Renal cortex interstitium (tissue), 11 donors: ENCODE measurements around the gene TPRKB. TPM values are rescaled to one million over a fixed set of nuclear protein-coding genes. Genes with fewer than 3 reads are reported as not detected.
"Not testable (repeated sequence)": the region's sequence is repeated elsewhere in the genome, so short reads cannot be mapped to it uniquely, and the experiment has no call there.

ENCODE experiments used
- DNase-seq, 11 donors: peaks; one replicate each; pipeline ENCODE4 v3.0.0-alpha.2; 2013; ENCODE audit warnings: low read depth in 9 of 11, low spot score in 4 of 11; ENCODE audit errors: extremely low read depth in 1 of 11
- polyA plus RNA-seq, 3 donors: library from polyadenylated mRNA; unstranded; fragments of 120-200 nt; gene quantifications; one replicate each; pipeline ENCODE4 v1.2.1, GENCODE V29; 2013; ENCODE audit not compliant: insufficient read length in 3 of 3

Gene TPRKB
- polyA plus RNA-seq, 3 donors = 64.6 to 84.2 (median 75.5) TPM

DNA sequence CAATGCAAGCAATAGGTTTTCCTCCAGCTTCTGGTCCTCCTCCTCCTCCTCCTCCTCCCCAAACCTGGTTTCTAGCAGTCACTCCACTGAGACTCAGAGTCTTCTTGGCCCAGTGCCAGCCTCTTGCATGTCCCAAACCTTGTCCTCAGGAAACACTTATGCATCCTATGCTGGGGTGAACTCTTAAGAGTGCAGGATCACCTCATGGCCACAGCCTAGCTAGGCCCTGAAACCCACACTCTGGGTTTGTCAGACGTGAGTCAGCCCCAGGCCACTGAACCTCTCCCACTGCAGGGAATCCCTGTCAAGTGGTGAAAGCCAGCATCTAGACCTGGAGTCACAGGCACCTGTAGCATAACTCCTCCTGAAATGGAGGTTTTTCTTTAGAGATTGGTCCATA, 52.8 kb downstream of the TPRKB start:
- DNase-seq = not testable (repeated sequence)

DNA sequence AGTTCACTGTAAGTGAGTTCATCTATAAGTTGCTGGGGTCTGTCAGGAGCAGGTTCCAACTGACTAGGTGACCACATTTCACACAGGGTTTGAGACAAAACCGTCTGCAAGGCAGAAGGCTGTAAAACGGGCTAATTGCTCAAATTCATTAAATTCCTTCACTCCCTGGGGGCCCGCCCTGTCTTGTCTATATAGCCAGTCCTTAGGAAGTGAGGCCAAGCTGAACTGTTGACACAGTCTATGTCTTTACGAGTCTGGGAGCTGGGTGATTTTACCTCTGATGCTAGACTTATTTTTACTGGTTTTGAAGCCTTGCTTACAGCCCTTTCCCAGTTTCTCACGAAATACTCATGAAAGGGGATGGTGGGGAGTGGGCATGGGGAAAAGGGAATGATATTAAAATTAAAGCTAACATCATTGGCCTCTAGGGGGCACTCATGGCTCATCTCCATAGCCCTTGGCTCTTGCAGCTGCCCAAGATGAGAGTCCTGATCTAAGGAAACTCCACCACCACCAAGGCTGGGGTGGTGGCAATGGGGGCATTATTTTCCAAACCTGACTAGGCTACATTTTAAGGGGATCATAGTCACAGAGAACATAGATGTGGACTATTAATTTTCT, 57.1 kb downstream of the TPRKB start:
- DNase-seq = peak in 2 of 11 donors; percentile 12 to 20

Other genes starting within 250 kb of the TPRKB start
- gene NAT8, start 94.9 kb downstream of the TPRKB start, polyA plus RNA-seq = 10 to 100 TPM; 22.6 to 32.0 (median 28.2) TPM
- gene DUSP11, start 42.8 kb upstream of the TPRKB start, polyA plus RNA-seq = 10 to 100 TPM; 27.4 to 36.9 (median 36.4) TPM
- not detected for gene C2orf78, start 46.8 kb upstream of the TPRKB start, polyA plus RNA-seq
- 10 to 100 TPM; 57.6 to 67.5 (median 58.6) TPM for gene STAMBP, start 91.6 kb upstream of the TPRKB start, polyA plus RNA-seq
- gene ACTG2, start 155.7 kb upstream of the TPRKB start, polyA plus RNA-seq = under 1 TPM; 0.50 to 0.89 (median 0.51) TPM
- 10 to 100 TPM; 63.0 to 64.3 (median 63.7) TPM for gene DGUOK, start 189.5 kb upstream of the TPRKB start, polyA plus RNA-seq
- 10 to 100 TPM; 22.4 to 24.8 (median 24.8) TPM for gene TET3, start 247.6 kb upstream of the TPRKB start, polyA plus RNA-seq